H1 (cell line): ENCODE results near the gene CAPZB. TPM values are rescaled to one million over a fixed set of nuclear protein-coding genes. Genes with fewer than 3 reads are reported as not detected.

ENCODE experiments used
- CTCF ChIA-PET: fragments of 300-600 bp; sonication (Branson Sonifier 250); formaldehyde crosslinking; loops from one replicate; lab custom pipeline; 2021; ENCODE audit not compliant: partially characterized antibody; lab: Charles Lee
- POLR2A ChIA-PET: fragments of 300-600 bp; sonication (Branson Sonifier 250); formaldehyde crosslinking; loops from one replicate; lab custom pipeline; 2021; ENCODE audit warnings: inconsistent platforms; ENCODE audit not compliant: partially characterized antibody; lab: Charles Lee
- DNase-seq, 2 experiments: peaks; one replicate each; pipeline versions ENCODE4 v3.0.0 to v3.0.0-alpha.2; 2010 to 2022; ENCODE audit warnings: low spot score in 2 of 2, low read depth in 1 of 2, mixed read lengths in 1 of 2
- FAIRE-seq: peaks from 2 replicates; lab custom pipeline; 2011; peaks lifted over from hg19 to GRCh38; lab: Jason Lieb, UNC
- H2AFZ ChIP-seq: 2 replicates; pipeline ENCODE4 v1.8.1; 2012; ENCODE audit warnings: low read length, inconsistent platforms
- H2AK5ac ChIP-seq: 2 replicates; pipeline ENCODE4 v1.6.1; 2013; ENCODE audit warnings: low read depth, low read length
- H2BK120ac ChIP-seq: replicated peaks from 2 replicates; pipeline ENCODE3; 2013; ENCODE audit warnings: low read depth, low read length, inconsistent platforms
- H2BK12ac ChIP-seq: 2 replicates; pipeline ENCODE4 v1.6.1; 2013; ENCODE audit warnings: low read depth, low read length
- H2BK15ac ChIP-seq: 2 replicates; pipeline ENCODE4 v1.6.1; 2013; ENCODE audit warnings: low read length
- H2BK20ac ChIP-seq: 2 replicates; pipeline ENCODE4 v1.6.1; 2013; ENCODE audit warnings: low read length
- H2BK5ac ChIP-seq: 2 replicates; pipeline ENCODE4 v1.6.1; 2013; ENCODE audit warnings: low read depth, low read length
- H3K14ac ChIP-seq: 2 replicates; pipeline ENCODE4 v1.6.1; 2013; ENCODE audit warnings: inconsistent platforms; ENCODE audit not compliant: insufficient read length
- H3K18ac ChIP-seq: 2 replicates; pipeline ENCODE4 v1.6.1; 2013; ENCODE audit warnings: low read length; ENCODE audit errors: extremely low read depth
- H3K23ac ChIP-seq: 2 replicates; pipeline ENCODE4 v1.6.1; 2013; ENCODE audit warnings: inconsistent platforms; ENCODE audit not compliant: insufficient read length
- H3K23me2 ChIP-seq: 2 replicates; pipeline ENCODE4 v1.6.1; 2013; ENCODE audit warnings: low read depth, low read length
- H3K27ac ChIP-seq: 2 replicates; pipeline ENCODE4 v1.6.1; 2011; ENCODE audit warnings: low read depth, low read length, inconsistent platforms
- H3K27me3 ChIP-seq, 4 experiments: replicated peaks in 1 of 4; 1 replicate in 1 of 4; 2 replicates in 3 of 4; pipeline versions ENCODE4 v1.6.1 to v1.8.1; 2011 to 2013; ENCODE audit warnings: low read length in 3 of 4, mild to moderate bottlenecking in 3 of 4, inconsistent platforms in 2 of 4, mixed read lengths in 2 of 4, moderate library complexity in 1 of 4; ENCODE audit not compliant: control insufficient read depth in 3 of 4, insufficient read depth in 3 of 4; ENCODE audit errors: extremely low read depth in 1 of 4
- H3K36me3 ChIP-seq, 4 experiments: 2 replicates each; pipeline versions ENCODE4 v1.6.1 to v1.8.1; 2011 to 2013; ENCODE audit warnings: mild to moderate bottlenecking in 4 of 4, low read length in 3 of 4, moderate library complexity in 2 of 4, control low read depth in 1 of 4, inconsistent platforms in 1 of 4; ENCODE audit not compliant: insufficient read depth in 4 of 4, control insufficient read depth in 2 of 4
- H3K4ac ChIP-seq: replicated peaks from 2 replicates; pipeline ENCODE3; 2013; ENCODE audit warnings: low read length, low read depth, mixed read lengths, inconsistent platforms; ENCODE audit not compliant: insufficient read length
- H3K4me1 ChIP-seq, 4 experiments: replicated peaks in 1 of 4; 1 replicate in 1 of 4; 2 replicates in 3 of 4; pipeline versions ENCODE4 v1.6.1 to v1.8.1; 2011 to 2013; ENCODE audit warnings: low read length in 3 of 4, inconsistent platforms in 2 of 4, mixed read lengths in 1 of 4; ENCODE audit not compliant: insufficient read depth in 4 of 4, control insufficient read depth in 3 of 4
- H3K4me2 ChIP-seq, 2 experiments: 2 replicates each; pipeline versions ENCODE4 v1.6.1 to v1.8.1; 2011 to 2013; ENCODE audit warnings: low read depth in 2 of 2, low read length in 2 of 2, control low read depth in 1 of 2, inconsistent platforms in 1 of 2, mild to moderate bottlenecking in 1 of 2; ENCODE audit not compliant: insufficient read depth in 1 of 2
- H3K4me3 ChIP-seq, 4 experiments: fragments of 200-600, 300-600 bp in 1 of 4; sonication (generic), shearing (Covaris generic), sonication (Bioruptor Twin) in 1 of 4; 2 replicates each; pipeline versions ENCODE4 v1.5.1 to v1.8.1; 2011 to 2016; ENCODE audit warnings: low read length in 4 of 4, low read depth in 3 of 4, control low read depth in 2 of 4, inconsistent platforms in 2 of 4, mild to moderate bottlenecking in 2 of 4, mixed read lengths in 1 of 4, moderate library complexity in 1 of 4; ENCODE audit not compliant: insufficient read depth in 2 of 4; ENCODE audit errors: extremely low read depth in 1 of 4
- H3K56ac ChIP-seq: replicated peaks from 2 replicates; pipeline ENCODE3; 2013; ENCODE audit warnings: low read depth, mild to moderate bottlenecking, mixed read lengths, low read length, inconsistent platforms; ENCODE audit not compliant: insufficient read length
- H3K79me1 ChIP-seq: 2 replicates; pipeline ENCODE4 v1.6.1; 2013; ENCODE audit warnings: low read depth, low read length, control low read depth
- H3K79me2 ChIP-seq, 2 experiments: 2 replicates each; pipeline versions ENCODE4 v1.6.1 to v1.8.1; 2012 to 2013; ENCODE audit warnings: low read length in 2 of 2, mild to moderate bottlenecking in 2 of 2, inconsistent platforms in 1 of 2; ENCODE audit not compliant: insufficient read depth in 2 of 2, control insufficient read depth in 1 of 2
- H3K9ac ChIP-seq, 4 experiments: replicated peaks in 1 of 4; 1 replicate in 1 of 4; 2 replicates in 3 of 4; pipeline versions ENCODE4 v1.6.1 to v1.8.1; 2011 to 2013; ENCODE audit warnings: low read depth in 3 of 4, low read length in 3 of 4, control low read depth in 2 of 4, mild to moderate bottlenecking in 2 of 4, moderate library complexity in 2 of 4, inconsistent platforms in 1 of 4; ENCODE audit errors: extremely low read depth in 1 of 4
- H3K9me3 ChIP-seq, 2 experiments: 2 replicates each; pipeline versions ENCODE4 v1.6.1 to v1.8.1; 2012 to 2013; ENCODE audit warnings: mild to moderate bottlenecking in 2 of 2, moderate library complexity in 2 of 2, control low read depth in 1 of 2, inconsistent platforms in 1 of 2, low read depth in 1 of 2, low read length in 1 of 2, mixed read lengths in 1 of 2; ENCODE audit not compliant: insufficient read depth in 2 of 2
- H4K20me1 ChIP-seq, 2 experiments: replicated peaks in 1 of 2; 2 replicates each; pipeline versions ENCODE3 to v1.8.1; 2011 to 2013; ENCODE audit warnings: inconsistent platforms in 2 of 2, low read length in 2 of 2, mild to moderate bottlenecking in 1 of 2; ENCODE audit not compliant: insufficient read depth in 2 of 2, control insufficient read depth in 1 of 2
- H4K5ac ChIP-seq: 2 replicates; pipeline ENCODE4 v1.6.1; 2013; ENCODE audit warnings: low read length, low read depth, mixed read lengths, inconsistent platforms; ENCODE audit not compliant: insufficient read length
- H4K8ac ChIP-seq: 2 replicates; pipeline ENCODE4 v1.8.0; 2013; ENCODE audit warnings: mild to moderate bottlenecking, moderate library complexity, low read length, inconsistent platforms; ENCODE audit not compliant: insufficient read depth; ENCODE audit errors: extremely low read depth
- H4K91ac ChIP-seq: replicated peaks from 2 replicates; pipeline ENCODE3; 2013; ENCODE audit warnings: low read length, mixed read lengths, inconsistent platforms; ENCODE audit not compliant: insufficient read length
- POU5F1 ChIP-seq: IDR thresholded peaks from 2 replicates; pipeline ENCODE4 v1.6.1; 2011; ENCODE audit warnings: low read depth, mild to moderate bottlenecking, low read length, moderate library complexity
- TEAD4 ChIP-seq: IDR thresholded peaks from 2 replicates; pipeline ENCODE4 v1.6.1; 2012; ENCODE audit warnings: low read depth, low read length, inconsistent platforms, mixed read lengths
- WGBS, 2 experiments: shearing (Covaris generic) in 1 of 2; methylation state at CpG; one replicate each; pipeline versions ENCODE4 v1.1.6 to v1.1.7; 2013 to 2015; ENCODE audit warnings: low lambda C conversion rate in 2 of 2, mixed read lengths in 2 of 2, inconsistent platforms in 1 of 2, low coverage in 1 of 2, missing lambda C conversion rate in 1 of 2; ENCODE audit not compliant: insufficient replicate concordance in 2 of 2, insufficient coverage in 1 of 2, insufficient read length in 1 of 2; ENCODE audit errors: extremely low coverage in 1 of 2, missing lambda C conversion rate in 1 of 2; 5-methylcytosine and 5-hydroxymethylcytosine counted together
- polyA plus RNA-seq, 7 experiments: library from polyadenylated mRNA; depleted of rRNA in 3 of 7; stranded (reverse) in 5 of 7; unstranded in 2 of 7; fragments of >200 nt in 5 of 7; fragments of 200-250 nt in 2 of 7; gene quantifications; 1 replicate in 5 of 7; 2 replicates in 1 of 7; 4 replicates in 1 of 7; pipeline versions ENCODE4 v1.2.1 to v1.2.3, GENCODE V29; 2011 to 2013; ENCODE audit warnings: missing spikeins in 2 of 7, mixed read lengths in 2 of 7
- total RNA-seq: library from RNA; stranded (reverse); fragmentation: NEBNext Ultra II Directional; extraction: Animal tissue kit (Norgen Biotek cat#: 25700); gene quantifications from 2 replicates; pipeline ENCODE4 v1.2.1, GENCODE V29; 2021

The CAPZB gene
- total and polyA plus RNA-seq, 2 of the 8 experiments (the other 6 are each of a cell fraction or from before 2014, with no cell fraction given), result 162 to 371 TPM

GRCh38 chr1:19398309-19398760 is 87.0 kb downstream of the CAPZB start:
- no peak overlapping the region for H3K4me3 ChIP-seq
- H3K56ac ChIP-seq, result no peak overlapping the region
- H3K4me2 ChIP-seq, result no peak overlapping the region
- H4K20me1 ChIP-seq, result peaks cover 15 to 17% of the 10 kb centered on the region in 2 experiments
- H2AFZ ChIP-seq, result no peak overlapping the region
- ChIA-PET POLR2A (no interaction called here), CTCF (interaction anchor here (0.8 to 3.8 kb wide), 10 partner anchors 8 to 228 kb away, joined by 3 to 21 read pairs (median 4); no protein-coding TSS in a partner anchor)
- H4K91ac ChIP-seq, result no peak overlapping the region
- H3K27ac ChIP-seq, result no peak overlapping the region
- no peak overlapping the region for H4K5ac ChIP-seq
- H3K9ac ChIP-seq, result no peak overlapping the region
- no peak overlapping the region for H3K14ac ChIP-seq
- H4K8ac ChIP-seq, result no peak overlapping the region
- DNase-seq, result no peak
- FAIRE-seq, result no peak
- H2BK20ac ChIP-seq, result no peak overlapping the region
- no peak overlapping the region for H2BK15ac ChIP-seq
- peaks cover 18 to 30% (median 26%) of the 10 kb centered on the region in 4 experiments for H3K4me1 ChIP-seq
- H3K4ac ChIP-seq, result no peak overlapping the region
- H3K36me3 ChIP-seq, result no peaks in the 10 kb centered on the region
- H2BK12ac ChIP-seq, result no peak overlapping the region
- H2BK120ac ChIP-seq, result no peak overlapping the region
- H3K9me3 ChIP-seq, result no peaks in the 10 kb centered on the region
- peaks cover 24% of the 10 kb centered on the region for H3K79me1 ChIP-seq
- H3K18ac ChIP-seq, result no peak overlapping the region
- peaks cover 0 to 87% of the 10 kb centered on the region in 2 experiments; a peak in 2 of 4 replicates for H3K79me2 ChIP-seq
- no peaks in the 10 kb centered on the region for H3K27me3 ChIP-seq
- no peak overlapping the region for H3K23ac ChIP-seq
- no peaks in the 10 kb centered on the region for H3K23me2 ChIP-seq
- 92% methylated on average over 9 of the region's 9 CpGs; no CpG with 5 or more reads in 1 of the 2 experiments for WGBS, 2 experiments
- no peak overlapping the region for H2AK5ac ChIP-seq
- no peak overlapping the region for H2BK5ac ChIP-seq
- TF ChIP-seq POU5F1 (no peak), TEAD4 (0 out of 2 replicates have a peak, but pooled peaks have one; percentile 21)
